ENCODE results near the gene ADAMTSL1. TPM values are rescaled to one million over a fixed set of nuclear protein-coding genes. Genes with fewer than 3 reads are reported as not detected.

The ADAMTSL1 gene
- total and polyA plus RNA-seq, 2 experiments from 2014 or later, result 2.3 to 5.0 TPM

- Histone ChIP-seq H3K27me3 (ENCODE audit: insufficient read depth) (no peaks in the 10 kb centered on the region), H3K4me2 (no peak overlapping the region), H3K27ac (ENCODE audit: low read depth) (no peak overlapping the region), H3K36me3 (ENCODE audit: insufficient read depth) (no peaks in the 10 kb centered on the region), H3K4me1 (ENCODE audit: insufficient read depth) (peaks cover 27% of the 10 kb centered on the region), H3K9me2 (ENCODE audit: insufficient read depth) (no peaks in the 10 kb centered on the region), H4K20me1 (replicated peaks; ENCODE audit: insufficient read depth) (no peaks in the 10 kb centered on the region), H3F3A (replicated peaks; ENCODE audit: low read depth) (no peaks in the 10 kb centered on the region), H2AFZ (no peak overlapping the region), H3K79me2 (replicated peaks; ENCODE audit: insufficient read depth) (no peaks in the 10 kb centered on the region), H3K4me3 (no peak overlapping the region)
- Mint-ChIP-seq H3K36me3 (ENCODE audit: low read depth) (no peaks in the 10 kb centered on the region), H3K27me3 (ENCODE audit: insufficient read depth, low read depth, poor library complexity) (peaks cover 3% of the 10 kb centered on the region), H3K4me3 (no peak overlapping the region), H3K4me1 (peaks cover 24% of the 10 kb centered on the region), H3K27ac (no peak overlapping the region), H3K9me3 (no peaks in the 10 kb centered on the region)
- TF ChIP-seq, protein P1, sequence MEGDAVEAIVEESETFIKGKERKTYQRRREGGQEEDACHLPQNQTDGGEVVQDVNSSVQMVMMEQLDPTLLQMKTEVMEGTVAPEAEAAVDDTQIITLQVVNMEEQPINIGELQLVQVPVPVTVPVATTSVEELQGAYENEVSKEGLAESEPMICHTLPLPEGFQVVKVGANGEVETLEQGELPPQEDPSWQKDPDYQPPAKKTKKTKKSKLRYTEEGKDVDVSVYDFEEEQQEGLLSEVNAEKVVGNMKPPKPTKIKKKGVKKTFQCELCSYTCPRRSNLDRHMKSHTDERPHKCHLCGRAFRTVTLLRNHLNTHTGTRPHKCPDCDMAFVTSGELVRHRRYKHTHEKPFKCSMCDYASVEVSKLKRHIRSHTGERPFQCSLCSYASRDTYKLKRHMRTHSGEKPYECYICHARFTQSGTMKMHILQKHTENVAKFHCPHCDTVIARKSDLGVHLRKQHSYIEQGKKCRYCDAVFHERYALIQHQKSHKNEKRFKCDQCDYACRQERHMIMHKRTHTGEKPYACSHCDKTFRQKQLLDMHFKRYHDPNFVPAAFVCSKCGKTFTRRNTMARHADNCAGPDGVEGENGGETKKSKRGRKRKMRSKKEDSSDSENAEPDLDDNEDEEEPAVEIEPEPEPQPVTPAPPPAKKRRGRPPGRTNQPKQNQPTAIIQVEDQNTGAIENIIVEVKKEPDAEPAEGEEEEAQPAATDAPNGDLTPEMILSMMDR (conservative IDR thresholded peaks at IDR 0.05; ENCODE audit: low read depth in 2 of 2), result no peak
- TF ChIP-seq NANOG (IDR thresholded peaks at IDR 0.05; ENCODE audit: borderline replicate concordance), result no peak
- TF ChIP-seq, protein P2, sequence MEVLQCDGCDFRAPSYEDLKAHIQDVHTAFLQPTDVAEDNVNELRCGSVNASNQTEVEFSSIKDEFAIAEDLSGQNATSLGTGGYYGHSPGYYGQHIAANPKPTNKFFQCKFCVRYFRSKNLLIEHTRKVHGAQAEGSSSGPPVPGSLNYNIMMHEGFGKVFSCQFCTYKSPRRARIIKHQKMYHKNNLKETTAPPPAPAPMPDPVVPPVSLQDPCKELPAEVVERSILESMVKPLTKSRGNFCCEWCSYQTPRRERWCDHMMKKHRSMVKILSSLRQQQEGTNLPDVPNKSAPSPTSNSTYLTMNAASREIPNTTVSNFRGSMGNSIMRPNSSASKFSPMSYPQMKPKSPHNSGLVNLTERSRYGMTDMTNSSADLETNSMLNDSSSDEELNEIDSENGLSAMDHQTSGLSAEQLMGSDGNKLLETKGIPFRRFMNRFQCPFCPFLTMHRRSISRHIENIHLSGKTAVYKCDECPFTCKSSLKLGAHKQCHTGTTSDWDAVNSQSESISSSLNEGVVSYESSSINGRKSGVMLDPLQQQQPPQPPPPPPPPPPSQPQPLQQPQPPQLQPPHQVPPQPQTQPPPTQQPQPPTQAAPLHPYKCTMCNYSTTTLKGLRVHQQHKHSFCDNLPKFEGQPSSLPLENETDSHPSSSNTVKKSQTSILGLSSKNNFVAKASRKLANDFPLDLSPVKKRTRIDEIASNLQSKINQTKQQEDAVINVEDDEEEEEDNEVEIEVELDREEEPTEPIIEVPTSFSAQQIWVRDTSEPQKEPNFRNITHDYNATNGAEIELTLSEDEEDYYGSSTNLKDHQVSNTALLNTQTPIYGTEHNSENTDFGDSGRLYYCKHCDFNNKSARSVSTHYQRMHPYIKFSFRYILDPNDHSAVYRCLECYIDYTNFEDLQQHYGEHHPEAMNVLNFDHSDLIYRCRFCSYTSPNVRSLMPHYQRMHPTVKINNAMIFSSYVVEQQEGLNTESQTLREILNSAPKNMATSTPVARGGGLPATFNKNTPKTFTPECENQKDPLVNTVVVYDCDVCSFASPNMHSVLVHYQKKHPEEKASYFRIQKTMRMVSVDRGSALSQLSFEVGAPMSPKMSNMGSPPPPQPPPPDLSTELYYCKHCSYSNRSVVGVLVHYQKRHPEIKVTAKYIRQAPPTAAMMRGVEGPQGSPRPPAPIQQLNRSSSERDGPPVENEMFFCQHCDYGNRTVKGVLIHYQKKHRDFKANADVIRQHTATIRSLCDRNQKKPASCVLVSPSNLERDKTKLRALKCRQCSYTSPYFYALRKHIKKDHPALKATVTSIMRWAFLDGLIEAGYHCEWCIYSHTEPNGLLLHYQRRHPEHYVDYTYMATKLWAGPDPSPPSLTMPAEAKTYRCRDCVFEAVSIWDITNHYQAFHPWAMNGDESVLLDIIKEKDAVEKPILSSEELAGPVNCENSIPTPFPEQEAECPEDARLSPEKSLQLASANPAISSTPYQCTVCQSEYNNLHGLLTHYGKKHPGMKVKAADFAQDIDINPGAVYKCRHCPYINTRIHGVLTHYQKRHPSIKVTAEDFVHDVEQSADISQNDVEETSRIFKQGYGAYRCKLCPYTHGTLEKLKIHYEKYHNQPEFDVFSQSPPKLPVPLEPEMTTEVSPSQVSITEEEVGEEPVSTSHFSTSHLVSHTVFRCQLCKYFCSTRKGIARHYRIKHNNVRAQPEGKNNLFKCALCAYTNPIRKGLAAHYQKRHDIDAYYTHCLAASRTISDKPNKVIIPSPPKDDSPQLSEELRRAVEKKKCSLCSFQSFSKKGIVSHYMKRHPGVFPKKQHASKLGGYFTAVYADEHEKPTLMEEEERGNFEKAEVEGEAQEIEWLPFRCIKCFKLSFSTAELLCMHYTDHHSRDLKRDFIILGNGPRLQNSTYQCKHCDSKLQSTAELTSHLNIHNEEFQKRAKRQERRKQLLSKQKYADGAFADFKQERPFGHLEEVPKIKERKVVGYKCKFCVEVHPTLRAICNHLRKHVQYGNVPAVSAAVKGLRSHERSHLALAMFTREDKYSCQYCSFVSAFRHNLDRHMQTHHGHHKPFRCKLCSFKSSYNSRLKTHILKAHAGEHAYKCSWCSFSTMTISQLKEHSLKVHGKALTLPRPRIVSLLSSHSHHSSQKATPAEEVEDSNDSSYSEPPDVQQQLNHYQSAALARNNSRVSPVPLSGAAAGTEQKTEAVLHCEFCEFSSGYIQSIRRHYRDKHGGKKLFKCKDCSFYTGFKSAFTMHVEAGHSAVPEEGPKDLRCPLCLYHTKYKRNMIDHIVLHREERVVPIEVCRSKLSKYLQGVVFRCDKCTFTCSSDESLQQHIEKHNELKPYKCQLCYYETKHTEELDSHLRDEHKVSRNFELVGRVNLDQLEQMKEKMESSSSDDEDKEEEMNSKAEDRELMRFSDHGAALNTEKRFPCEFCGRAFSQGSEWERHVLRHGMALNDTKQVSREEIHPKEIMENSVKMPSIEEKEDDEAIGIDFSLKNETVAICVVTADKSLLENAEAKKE (CRISPR knock-in tag; IDR thresholded peaks at IDR 0.05), result no peak
- TF ChIP-seq POLR2AphosphoS5 (IDR thresholded peaks at IDR 0.05; ENCODE audit: low read depth), result no peak
- TF ChIP-seq JUNB (IDR thresholded peaks at IDR 0.05; ENCODE audit: unreplicated experiment), result no peak
- TF ChIP-seq ZNF114 (CRISPR knock-in tag; IDR thresholded peaks at IDR 0.05), result no peak
- TF ChIP-seq EZH2 (IDR thresholded peaks at IDR 0.05; ENCODE audit: low read depth, unreplicated experiment), result no peak
- TF ChIP-seq ZNF331 (CRISPR knock-in tag; IDR thresholded peaks at IDR 0.05; ENCODE audit: low read depth), result no peak
- no peak for DNase-seq (ENCODE audit: low spot score)
- no peak for ATAC-seq
Measured at GRCh38 chr9:18507151-18507550, 33.2 kb downstream of the ADAMTSL1 start.
